Measurements from ENCODE around the gene C4orf36.

The C4orf36 gene

DNA sequence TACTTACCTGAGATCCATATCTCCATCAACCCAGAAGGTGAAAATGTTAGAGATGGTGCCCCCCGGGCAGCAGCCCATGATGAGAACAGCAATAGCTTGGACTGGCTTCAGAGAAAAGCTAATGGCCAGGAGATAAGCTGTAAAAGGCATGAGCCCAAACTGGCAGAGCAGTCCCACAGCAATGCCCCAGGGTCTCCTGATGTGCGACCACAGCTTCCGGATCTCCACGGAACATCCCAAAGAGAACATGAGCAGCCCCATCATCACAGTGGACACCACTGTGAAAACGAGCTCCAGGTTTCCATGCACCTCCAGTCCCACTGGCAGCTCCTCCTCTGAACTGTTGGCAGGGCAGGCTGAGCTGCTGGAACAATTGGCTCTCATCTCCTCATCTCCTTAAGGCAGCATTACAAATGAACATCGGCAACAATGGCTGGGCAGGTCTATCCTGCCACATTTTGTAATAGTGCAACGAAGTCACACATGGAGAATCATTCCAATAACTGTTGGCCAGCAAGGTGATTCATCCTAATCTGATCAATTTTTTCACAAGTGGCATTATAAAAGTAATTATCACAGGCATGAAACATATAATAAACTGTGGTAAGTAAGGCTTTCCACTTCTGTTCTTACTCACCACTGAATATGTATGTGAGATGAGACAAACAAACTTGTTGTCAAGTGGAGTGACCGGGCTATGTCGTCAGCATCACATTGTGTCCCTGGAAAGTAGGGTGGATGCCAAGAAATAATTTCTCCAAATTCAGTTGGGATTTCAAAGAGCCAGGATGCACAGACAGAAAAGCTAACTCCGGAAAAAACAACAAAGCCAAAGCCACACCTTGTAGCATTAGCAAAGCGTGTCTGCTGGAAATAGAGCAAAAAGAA, 43.2 kb downstream of the C4orf36 start, which contains the start of gene SLC10A6:
TSS of gene SLC10A6 (minus strand) at position 653 of the 888 bp plus-strand sequence. CDS start at position 384, 269 bp downstream.
- Mint-ChIP-seq H3K9me3 (ENCODE audit: low read depth) (no peaks in the 10 kb centered on the region), H3K36me3 (no peaks in the 10 kb centered on the region), H3K27ac (no peak within 1 kb of the TSS), H3K4me3 (no peak within 1 kb of the TSS), H3K4me1 (ENCODE audit: low read depth) (no peaks in the 10 kb centered on the region), H3K27me3 (peaks cover 2% of the 10 kb centered on the region)

DNA sequence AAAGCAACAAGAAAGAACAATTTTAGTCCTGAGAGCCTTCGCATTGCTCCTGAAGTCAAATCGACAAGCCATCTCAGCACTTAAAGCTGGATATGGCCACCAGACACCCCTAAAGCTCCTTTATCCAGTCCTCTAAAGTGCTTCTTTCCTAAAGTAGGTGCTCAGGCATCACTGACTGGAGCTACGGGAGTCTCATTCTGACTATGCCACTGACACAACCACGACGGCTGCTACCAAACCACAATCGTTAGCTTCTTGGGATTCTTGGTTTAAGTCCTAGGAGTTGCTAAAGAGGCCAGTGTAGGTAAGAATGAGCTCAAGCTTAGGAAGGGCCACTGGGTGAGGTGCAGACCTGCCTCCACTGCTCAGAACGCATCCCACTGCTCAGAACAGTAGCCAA, 44.1 kb downstream of the C4orf36 start:
- no peak overlapping the region for H3K4me3 Mint-ChIP-seq
- H3K4me1 Mint-ChIP-seq (ENCODE audit: low read depth): no peaks in the 10 kb centered on the region
- H3K27me3 Mint-ChIP-seq: peaks cover 2% of the 10 kb centered on the region

DNA sequence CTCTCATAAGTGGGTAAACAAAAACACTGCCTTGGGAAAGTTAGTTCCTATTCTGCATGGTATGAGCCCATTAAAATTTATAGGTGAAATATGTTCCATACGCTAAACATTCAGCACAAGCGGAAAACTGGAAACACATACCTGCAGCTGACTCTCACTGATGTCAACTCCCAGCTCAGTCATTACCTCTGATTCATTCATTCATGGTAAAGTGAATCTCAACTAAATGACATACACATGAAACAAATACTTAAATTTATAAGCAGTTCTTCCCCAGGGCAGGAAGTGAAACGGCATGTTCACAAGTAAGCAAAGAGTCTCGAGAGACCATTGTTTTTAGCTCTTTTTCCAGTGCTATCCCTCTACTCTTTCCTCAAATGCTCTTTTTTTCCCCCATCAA, 44.7 kb downstream of the C4orf36 start:
- Mint-ChIP-seq H3K36me3 (no peaks in the 10 kb centered on the region), H3K27me3 (peaks cover 2% of the 10 kb centered on the region), H3K4me3 (no peak overlapping the region), H3K4me1 (ENCODE audit: low read depth) (no peaks in the 10 kb centered on the region), H3K27ac (no peak overlapping the region), H3K9me3 (ENCODE audit: low read depth) (no peaks in the 10 kb centered on the region)

More for the DNA sequence above, 44.1 kb downstream of the C4orf36 start:
- H3K9me3 Mint-ChIP-seq (ENCODE audit: low read depth): no peaks in the 10 kb centered on the region
- no peaks in the 10 kb centered on the region for H3K36me3 Mint-ChIP-seq
- no peak overlapping the region for H3K27ac Mint-ChIP-seq

DNA sequence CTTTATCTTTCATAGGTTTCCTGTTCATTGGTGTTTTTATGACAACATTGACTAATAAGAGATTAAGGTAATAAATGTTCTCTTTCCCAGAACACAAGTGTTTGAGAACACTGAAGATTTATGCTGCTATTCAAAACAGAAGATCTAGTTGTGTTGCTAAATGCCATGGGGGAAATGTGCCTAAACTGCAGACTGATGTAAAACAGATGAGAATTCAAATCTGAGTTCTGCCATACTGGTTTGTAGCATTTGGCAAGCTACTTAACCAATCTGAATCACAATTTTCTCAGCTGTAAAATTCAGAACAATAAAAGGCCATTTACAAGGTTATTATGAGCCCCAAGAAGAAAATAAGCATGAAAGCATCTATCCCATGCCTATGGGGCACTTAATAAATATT, 45.3 kb downstream of the C4orf36 start:
- H3K4me3 Mint-ChIP-seq: no peak overlapping the region
- no peak overlapping the region for H3K27ac Mint-ChIP-seq
- H3K4me1 Mint-ChIP-seq (ENCODE audit: low read depth): no peaks in the 10 kb centered on the region
- no peaks in the 10 kb centered on the region for H3K9me3 Mint-ChIP-seq (ENCODE audit: low read depth)
- H3K36me3 Mint-ChIP-seq: no peaks in the 10 kb centered on the region
- H3K27me3 Mint-ChIP-seq: peaks cover 2% of the 10 kb centered on the region

DNA sequence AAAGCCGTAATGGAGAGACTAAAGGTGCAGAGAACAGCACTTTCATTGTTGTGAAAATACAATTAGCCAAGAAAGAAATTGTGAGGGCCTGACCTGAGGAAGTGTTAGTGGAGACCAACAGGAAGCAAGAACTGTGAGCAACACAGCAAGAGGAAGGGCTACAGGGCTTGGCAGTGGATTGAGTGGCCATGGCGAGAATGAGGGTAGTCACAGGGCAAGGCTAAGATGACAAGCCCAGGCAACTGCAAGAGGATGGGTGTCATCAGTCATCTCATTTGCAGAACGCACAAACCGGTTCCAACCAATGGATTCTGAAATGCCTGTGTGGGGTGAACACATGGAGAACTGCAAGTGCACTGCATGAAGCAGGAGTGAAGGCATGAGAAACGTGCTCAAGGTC, 46.6 kb downstream of the C4orf36 start:
- Mint-ChIP-seq H3K27me3 (peaks cover 2% of the 10 kb centered on the region), H3K36me3 (no peaks in the 10 kb centered on the region), H3K9me3 (ENCODE audit: low read depth) (no peaks in the 10 kb centered on the region), H3K4me3 (no peak overlapping the region), H3K4me1 (ENCODE audit: low read depth) (no peaks in the 10 kb centered on the region), H3K27ac (no peak overlapping the region)

DNA sequence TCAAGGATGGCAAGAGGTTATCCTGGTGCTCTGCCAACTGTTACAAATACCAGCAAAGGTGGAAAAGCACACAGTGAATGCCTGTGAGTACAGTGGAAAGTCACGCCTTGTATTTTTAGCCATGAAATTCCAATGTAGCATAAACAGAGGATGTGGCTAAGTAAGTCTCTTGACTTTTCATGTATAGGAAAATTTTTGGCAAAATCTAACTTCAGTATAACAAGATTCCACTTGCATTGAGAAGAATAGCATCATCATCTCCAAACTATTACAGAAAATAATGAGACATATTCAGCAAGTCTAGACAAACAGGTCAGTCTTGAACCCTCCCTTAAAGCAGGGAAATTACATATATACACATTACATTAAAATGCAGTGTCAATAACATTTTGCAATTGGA, 50.9 kb downstream of the C4orf36 start:
- H3K36me3 Mint-ChIP-seq: no peaks in the 10 kb centered on the region
- no peaks in the 10 kb centered on the region for H3K9me3 Mint-ChIP-seq (ENCODE audit: low read depth)
- H3K4me3 Mint-ChIP-seq: no peak overlapping the region
- H3K4me1 Mint-ChIP-seq (ENCODE audit: low read depth): no peaks in the 10 kb centered on the region
- no peaks in the 10 kb centered on the region for H3K27me3 Mint-ChIP-seq
- no peak overlapping the region for H3K27ac Mint-ChIP-seq

DNA sequence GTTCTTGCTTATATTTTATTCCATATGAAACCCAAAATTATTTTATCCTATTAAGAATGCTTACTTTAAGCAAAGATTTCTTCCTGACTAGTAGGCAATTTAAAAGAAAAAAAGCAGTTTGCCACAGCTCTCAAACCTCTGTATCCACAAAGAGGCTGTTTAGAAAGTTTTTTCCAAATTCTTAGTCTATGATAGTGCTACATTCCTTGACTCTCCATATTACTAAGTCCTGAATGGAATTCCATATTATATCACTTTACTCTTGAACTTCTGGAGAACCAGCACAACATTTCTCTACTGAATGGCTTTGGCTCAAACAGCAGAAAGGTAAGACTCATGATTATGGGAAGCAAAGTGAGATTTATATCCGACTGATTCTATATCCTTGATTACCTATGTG, 51.4 kb downstream of the C4orf36 start:
- Mint-ChIP-seq H3K4me1 (ENCODE audit: low read depth) (no peaks in the 10 kb centered on the region), H3K27ac (no peak overlapping the region), H3K4me3 (no peak overlapping the region), H3K27me3 (no peaks in the 10 kb centered on the region), H3K36me3 (no peaks in the 10 kb centered on the region), H3K9me3 (ENCODE audit: low read depth) (no peaks in the 10 kb centered on the region)

DNA sequence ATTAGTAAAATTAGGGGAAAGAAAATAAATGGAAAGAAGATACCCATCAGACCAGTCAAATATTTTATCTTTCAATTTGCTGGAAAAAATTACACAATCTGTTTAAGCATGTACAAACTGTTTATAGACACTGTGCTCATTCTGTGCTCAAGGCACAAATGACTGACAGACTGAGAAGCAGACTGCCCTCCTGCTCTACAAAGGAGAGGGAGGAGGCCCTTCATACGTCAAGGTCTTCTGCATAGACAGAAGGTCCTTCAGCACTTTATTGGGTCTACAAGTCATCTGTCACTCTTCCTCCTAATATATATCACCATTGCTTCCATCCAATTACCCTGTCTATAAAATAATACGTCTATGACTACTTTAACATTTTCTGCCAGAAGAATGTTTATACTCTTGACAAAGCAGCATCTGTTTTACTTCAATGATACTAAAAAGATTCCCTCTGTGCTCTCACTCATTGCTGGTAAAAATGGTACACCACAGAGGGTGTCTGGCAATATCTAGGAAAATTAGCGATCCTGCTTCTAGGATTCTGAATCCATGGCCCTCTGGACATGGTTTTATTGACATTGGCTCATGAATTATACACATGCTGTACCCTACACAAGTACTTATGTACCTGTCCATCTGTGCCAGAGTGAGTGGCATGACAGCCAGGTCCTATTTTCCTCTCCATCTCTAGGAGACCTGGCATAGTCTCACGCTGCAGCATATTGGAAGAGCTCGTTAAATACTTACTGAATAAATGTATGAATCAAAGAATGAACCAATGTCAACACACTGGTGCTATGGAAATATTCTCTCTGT, 54.3 kb downstream of the C4orf36 start:
- Mint-ChIP-seq H3K9me3 (ENCODE audit: low read depth) (no peaks in the 10 kb centered on the region), H3K27me3 (no peaks in the 10 kb centered on the region), H3K36me3 (no peaks in the 10 kb centered on the region), H3K4me1 (ENCODE audit: low read depth) (peaks cover 2% of the 10 kb centered on the region), H3K4me3 (no peak overlapping the region), H3K27ac (no peak overlapping the region)

DNA sequence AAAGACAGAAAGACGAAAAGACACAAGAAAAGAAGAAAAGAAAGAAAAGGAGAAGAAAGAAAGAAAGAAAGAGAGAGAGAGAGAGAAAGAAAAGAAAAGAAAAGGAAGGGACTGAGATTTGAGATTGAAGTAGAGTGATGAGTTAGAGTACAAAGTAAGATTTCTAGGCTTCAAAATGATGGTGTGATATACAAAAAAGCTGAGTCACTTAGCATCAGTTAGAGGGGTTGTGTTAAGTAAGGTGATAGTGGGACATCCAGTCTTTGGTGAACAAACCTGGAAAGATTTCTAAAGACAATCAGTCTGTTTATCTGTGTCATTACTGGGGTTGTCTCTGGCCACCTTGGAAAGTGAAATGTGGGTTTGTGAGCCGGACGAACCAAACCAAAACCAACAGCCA, 56.5 kb downstream of the C4orf36 start:
- H3K27me3 Mint-ChIP-seq: no peaks in the 10 kb centered on the region

DNA sequence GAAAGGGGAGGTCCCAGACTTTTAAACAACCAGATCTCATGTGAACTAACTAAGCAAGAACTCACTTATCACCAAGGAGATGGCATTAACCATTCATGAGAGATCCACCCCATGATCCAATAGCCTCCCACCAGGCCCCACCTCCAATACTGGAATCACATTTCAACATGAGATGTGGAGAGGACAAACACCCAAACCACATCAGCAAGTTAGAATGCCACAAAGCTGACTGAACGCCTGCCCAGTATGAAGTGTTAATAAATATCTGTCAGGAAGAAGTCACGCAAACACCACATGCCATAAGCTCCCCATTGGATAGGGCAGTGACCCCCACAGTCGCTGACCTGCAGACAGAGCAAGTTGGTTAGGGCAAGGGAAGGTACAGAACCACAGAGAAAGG, 57.3 kb downstream of the C4orf36 start:
- H3K27me3 Mint-ChIP-seq: no peaks in the 10 kb centered on the region
- peaks cover 2% of the 10 kb centered on the region for H3K4me1 Mint-ChIP-seq (ENCODE audit: low read depth)
- no peaks in the 10 kb centered on the region for H3K36me3 Mint-ChIP-seq
- H3K4me3 Mint-ChIP-seq: no peak overlapping the region
- no peaks in the 10 kb centered on the region for H3K9me3 Mint-ChIP-seq (ENCODE audit: low read depth)
- H3K27ac Mint-ChIP-seq: no peak overlapping the region

More for the DNA sequence above, 56.5 kb downstream of the C4orf36 start:
- Mint-ChIP-seq H3K9me3 (ENCODE audit: low read depth) (no peaks in the 10 kb centered on the region), H3K4me1 (ENCODE audit: low read depth) (peaks cover 2% of the 10 kb centered on the region), H3K4me3 (no peak overlapping the region), H3K27ac (no peak overlapping the region), H3K36me3 (no peaks in the 10 kb centered on the region)

DNA sequence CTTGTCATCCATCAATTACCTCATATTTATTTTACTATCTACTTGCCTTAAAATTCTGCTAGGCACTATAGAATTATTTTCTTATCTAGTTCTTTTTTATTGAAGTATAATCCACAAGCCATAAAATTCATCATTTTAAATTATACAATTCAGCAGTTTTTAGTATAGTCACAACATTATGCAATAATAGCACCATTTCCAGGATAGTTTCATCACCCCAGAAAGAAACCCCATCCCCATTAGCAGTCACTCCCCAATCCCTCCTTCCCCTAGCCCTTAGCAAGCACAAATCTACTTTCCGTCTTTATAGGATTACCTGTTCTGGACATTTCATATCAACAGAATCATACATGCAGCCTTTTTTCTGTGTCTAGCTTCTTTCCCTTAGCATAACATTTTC, 58.6 kb downstream of the C4orf36 start:
- H3K36me3 Mint-ChIP-seq: peaks cover 2% of the 10 kb centered on the region
- no peaks in the 10 kb centered on the region for H3K9me3 Mint-ChIP-seq (ENCODE audit: low read depth)
- H3K27me3 Mint-ChIP-seq: no peaks in the 10 kb centered on the region
- H3K4me1 Mint-ChIP-seq (ENCODE audit: low read depth): peaks cover 2% of the 10 kb centered on the region
- H3K4me3 Mint-ChIP-seq: no peak overlapping the region
- H3K27ac Mint-ChIP-seq: no peak overlapping the region

DNA sequence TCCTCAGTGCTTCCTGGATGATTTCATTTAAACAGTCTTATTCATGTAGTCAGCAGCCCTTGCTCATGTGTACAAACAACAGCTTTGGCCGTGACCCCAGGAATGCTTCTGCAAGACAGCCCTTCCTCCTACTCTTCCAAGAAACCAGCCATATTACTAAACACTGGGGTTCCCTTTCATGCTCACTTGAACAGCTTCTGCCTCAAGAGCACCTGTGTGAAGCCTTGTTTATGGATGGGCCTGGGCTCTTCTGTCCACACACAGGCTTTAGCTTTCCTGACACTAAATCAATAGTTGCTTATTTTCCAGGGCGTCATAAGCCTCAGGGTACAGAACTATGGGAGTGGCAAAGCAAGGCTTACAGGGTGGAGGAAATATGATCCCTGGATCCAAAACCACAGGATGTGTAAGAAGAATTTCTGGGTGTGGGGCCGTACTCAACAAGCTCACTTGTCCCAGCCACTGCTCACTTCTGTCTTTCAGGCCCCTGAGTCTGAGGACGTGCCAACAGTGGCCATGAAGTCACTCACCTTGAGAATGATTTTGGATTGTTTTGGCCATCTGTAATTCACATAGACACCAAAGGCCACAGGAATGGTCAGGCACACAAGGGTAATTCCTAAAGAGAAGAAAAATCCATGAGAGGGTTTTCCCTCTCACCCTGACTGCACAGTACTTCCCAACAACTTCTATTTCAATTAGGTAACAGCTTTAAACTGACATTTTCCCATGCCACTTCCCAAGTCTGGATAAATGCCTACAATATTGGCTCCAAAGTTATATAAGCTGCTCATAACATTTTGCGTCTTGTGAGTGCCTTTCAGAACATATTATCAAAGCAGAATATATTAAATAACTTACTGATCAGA, 60.7 kb downstream of the C4orf36 start:
- Mint-ChIP-seq H3K9me3 (ENCODE audit: low read depth) (no peaks in the 10 kb centered on the region), H3K36me3 (peaks cover 6% of the 10 kb centered on the region), H3K27me3 (no peaks in the 10 kb centered on the region), H3K4me1 (ENCODE audit: low read depth) (peaks cover 2% of the 10 kb centered on the region), H3K4me3 (no peak overlapping the region), H3K27ac (no peak overlapping the region)

Measured in activated naive CD8-positive, alpha-beta T cell (primary cell).